NCI-H1105 treated with DMSO at 0.1 percent for 48 hours (cell line): ENCODE data around the gene BLOC1S4.
"Not testable (repeated sequence)": the region's sequence is repeated elsewhere in the genome, so short reads cannot be mapped to it uniquely, and the experiment has no call there.

ENCODE experiments used
- DNase-seq: peaks from one replicate; lab custom pipeline; 2025; lab: John Stamatoyannopoulos, UW

The BLOC1S4 gene

GRCh38 chr4:6718932-6719610 is 3.1 kb downstream of the BLOC1S4 start:
- no peak for DNase-seq

DNA sequence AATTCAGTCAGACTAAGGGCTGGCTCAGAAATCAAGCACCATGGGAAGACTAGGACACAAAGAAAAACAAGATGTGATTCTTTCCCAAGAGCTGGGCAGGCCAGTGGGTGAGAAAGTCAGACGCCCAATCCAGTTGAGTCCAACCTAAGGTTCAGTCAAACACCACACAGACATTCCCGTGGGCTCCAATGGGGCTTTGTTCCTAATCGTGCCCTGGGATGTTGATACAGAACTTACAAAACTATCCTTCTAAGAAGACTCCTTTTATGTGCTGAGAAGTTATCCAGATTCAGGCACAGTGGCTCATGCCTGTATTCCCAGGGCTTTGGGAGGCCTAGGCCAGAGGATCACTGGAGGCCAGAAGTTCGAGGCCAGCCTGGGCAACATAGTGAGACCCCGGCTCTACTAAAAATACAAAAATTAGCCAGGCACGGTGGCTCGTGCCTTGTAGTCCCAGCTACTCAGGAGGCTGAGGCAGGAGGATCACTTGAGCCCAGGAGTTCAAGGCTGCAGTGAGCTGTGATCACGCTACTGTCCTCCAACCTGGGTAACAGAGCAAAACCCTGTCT is 3.7 kb downstream of the BLOC1S4 start:
- DNase-seq: no peak

GRCh38 chr4:6720202-6720699 is 4.3 kb downstream of the BLOC1S4 start:
- peak; percentile 33 for DNase-seq

- no peak for DNase-seq
These were observed 5.1 kb downstream of the BLOC1S4 start for GRCh38 chr4:6721121-6721520.

DNA sequence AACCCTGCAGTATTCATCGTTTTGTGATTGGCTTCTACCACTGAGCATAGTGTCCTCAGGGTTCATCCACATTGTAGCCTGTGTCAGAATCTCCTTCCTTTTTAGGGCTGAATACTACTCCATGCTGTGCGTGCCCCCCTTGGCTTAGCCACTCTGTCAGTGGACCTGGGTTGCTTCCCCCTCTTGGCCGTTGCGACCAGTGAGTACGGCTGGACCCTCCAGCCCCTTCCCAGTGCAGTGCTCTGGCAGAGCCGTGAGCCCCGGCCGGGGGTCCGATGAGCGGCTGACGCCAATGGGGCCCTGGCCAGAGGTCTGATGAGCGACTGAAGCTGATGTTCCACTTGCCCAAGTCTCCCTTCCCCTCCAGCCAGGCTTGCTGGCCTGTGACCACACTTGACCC is 6.9 kb downstream of the BLOC1S4 start:
- no peak for DNase-seq

- DNase-seq: no peak
These were observed 7.9 kb downstream of the BLOC1S4 start for GRCh38 chr4:6723851-6724250.

- no peak for DNase-seq
These were observed 8.6 kb downstream of the BLOC1S4 start for GRCh38 chr4:6724421-6725111.

DNA sequence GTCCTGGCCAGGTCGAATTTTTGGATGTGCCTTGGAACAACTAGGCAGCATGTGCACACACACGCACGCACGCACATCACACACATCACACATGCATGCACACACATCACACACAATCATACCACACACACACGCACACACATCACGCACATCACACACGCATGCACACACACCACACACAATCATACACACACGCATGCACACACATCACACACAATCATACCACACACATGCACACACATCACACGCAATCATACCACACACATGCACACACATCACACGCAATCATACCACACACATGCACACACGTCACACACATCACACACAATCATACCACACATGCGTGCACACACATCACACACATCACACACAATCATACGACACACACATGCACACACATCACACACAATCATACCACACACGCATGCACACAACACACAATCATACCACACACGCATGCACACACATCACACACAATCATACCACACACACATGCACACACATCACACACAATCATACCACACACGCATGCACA is 9.5 kb downstream of the BLOC1S4 start:
- DNase-seq: not testable (repeated sequence)

DNA sequence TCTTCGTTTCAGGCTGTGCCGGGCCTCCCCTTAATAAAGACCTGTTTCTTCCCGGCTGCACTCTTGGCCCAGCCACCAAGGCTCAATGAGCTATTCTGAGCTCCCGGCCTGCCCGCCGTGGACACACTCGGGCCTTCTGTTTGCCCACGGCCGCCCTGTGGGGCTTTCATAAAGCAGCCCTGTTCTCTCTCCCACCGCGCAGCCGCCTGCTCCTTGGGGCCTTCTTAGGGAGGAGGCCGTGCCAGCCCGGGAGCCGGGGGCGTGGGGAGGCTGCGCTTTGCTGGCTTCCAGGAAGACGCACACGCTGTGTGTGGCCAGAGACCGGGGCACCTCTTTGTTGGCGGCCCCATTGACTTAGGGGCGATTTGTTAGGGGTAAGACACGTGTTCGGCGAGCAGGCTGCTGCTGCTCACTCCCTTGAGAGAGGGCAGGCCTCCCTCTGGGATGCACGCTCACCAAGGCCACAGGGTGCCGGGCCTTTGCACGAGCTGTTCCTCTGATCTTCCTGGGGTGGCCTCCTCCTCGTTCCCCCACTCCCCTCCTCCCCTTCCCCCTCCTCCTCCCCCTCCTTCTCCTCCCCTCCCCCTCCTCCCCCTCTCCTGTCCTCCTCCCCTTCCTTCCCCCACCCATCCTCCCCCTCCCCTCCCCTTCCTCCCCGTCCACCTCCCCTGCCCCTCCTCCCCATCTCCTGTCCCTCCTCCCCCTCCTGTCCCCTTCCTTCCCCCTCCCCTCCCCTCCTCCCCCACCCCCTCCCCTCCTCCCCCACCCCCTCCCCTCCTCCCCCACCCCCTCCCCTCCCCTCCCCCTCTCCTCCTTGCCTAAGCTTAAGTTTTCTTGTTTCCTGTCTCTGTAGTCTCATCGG is 11.3 kb downstream of the BLOC1S4 start:
- DNase-seq: no peak

GRCh38 chr4:6727943-6728250 is 11.9 kb downstream of the BLOC1S4 start:
- DNase-seq: no peak

- no peak for DNase-seq
These were observed 12.5 kb downstream of the BLOC1S4 start for GRCh38 chr4:6728320-6729029.

GRCh38 chr4:6730603-6731317 is 14.8 kb downstream of the BLOC1S4 start:
- DNase-seq: no peak

DNA sequence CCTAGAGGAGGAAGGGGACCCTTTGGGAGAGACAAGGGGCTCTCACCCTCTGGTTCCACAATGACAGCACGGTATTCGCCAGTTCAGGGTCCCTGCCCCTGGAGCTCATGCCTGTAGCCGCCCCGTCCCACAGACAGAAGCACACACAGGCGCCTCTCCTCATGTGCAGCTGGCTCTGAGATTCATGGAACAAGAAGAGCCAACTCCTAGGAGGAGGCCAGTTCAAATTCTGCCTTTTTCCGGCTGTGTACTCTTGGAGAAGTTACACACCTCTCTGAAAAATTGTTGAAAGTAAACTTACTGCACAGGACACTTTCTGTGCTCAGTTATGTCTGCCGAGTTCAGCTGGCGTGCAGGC is 15.3 kb downstream of the BLOC1S4 start:
- DNase-seq: no peak

DNA sequence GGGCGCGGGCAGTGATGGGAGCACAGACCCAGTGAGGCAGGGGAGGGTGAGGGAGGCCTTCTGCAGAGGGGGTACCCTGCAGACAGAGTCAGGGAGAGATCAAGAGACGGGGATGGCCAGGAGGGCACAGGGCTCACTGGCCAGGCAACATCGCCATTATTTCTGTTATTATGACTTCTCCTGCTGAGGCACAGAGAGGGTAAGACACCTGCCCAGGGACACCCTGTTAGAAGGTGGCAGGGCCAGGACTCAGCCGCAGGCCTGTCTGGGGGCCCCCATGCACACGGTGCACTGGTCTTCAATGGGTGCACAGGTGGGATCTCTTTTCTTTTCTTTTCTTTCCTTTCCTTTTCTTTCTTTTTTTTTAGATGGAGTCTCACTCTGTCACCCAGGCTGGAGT is 15.8 kb downstream of the BLOC1S4 start:
- no peak for DNase-seq

GRCh38 chr4:6732441-6733357 is 16.7 kb downstream of the BLOC1S4 start:
- DNase-seq: no peak

GRCh38 chr4:6733358-6734164 is 17.6 kb downstream of the BLOC1S4 start:
- DNase-seq: no peak

GRCh38 chr4:6734165-6734786 is 18.3 kb downstream of the BLOC1S4 start:
- no peak for DNase-seq

DNA sequence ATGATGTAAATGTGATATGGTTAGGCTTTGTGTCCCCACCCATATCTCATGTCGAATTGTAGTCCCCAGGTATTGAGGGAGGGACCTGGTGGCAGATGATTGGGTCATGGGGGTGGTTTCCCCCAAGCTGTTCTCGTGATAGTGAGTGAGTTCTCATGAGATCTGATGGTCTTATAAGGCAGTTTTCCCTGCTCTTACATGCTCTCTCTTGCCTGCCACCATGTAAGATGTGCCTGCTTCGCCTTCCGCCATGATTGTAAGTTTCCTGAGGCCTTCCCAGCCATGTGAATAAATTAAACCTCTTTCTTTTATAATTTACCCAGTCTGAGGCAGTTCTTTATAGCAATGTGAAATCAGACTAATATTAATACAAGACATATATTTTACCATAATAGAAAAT is 23.9 kb downstream of the BLOC1S4 start:
- DNase-seq: no peak

- DNase-seq: no peak
These were observed 24.4 kb downstream of the BLOC1S4 start for GRCh38 chr4:6740347-6740746.
